ENCODE data around the gene PEDS1. TPM values are rescaled to one million over a fixed set of nuclear protein-coding genes. Genes with fewer than 3 reads are reported as not detected.

Gene PEDS1
- total RNA-seq, 1 experiment from 2014 or later: 67.7 TPM

DNA sequence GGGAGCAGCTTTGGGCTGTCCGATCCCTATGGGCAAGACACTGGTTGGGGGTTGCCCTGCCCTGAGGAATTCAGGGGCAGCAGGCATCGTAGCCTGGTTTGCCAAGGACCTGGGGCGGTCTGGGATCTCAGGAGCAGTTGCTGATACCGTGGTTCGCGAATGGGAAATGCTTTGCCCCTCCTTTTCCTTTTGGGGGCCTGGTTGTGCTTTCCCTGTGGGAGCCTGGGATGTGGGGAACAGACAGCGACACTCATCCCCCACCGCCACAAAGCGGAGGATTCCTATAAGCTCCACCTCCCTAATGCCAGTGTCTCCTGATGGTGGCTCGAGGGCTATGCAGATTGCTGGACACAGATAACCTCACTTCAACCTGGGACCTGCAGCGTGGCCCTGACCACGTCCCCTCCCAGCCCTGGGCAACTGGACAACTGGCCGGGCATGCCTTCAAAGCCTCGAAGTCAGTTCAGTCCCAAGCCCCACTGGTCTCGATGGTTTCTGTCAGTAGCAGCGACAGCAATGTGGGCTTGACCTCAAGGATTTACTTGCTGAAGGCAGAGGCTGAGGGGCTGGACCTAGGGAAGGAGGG, 40.4 kb upstream of the PEDS1 start:
- H3K27me3 ChIP-seq: no peaks in the 10 kb centered on the region
- H3K27ac ChIP-seq: no peak overlapping the region
- no peak for DNase-seq
- no peaks in the 10 kb centered on the region for H3K9me3 ChIP-seq (replicated peaks)
- H3K36me3 ChIP-seq: no peaks in the 10 kb centered on the region
- peaks cover 5% of the 10 kb centered on the region; the same call in 1 of the 2 replicates for H3K4me1 ChIP-seq
- no peak overlapping the region for H3K4me3 ChIP-seq

DNA sequence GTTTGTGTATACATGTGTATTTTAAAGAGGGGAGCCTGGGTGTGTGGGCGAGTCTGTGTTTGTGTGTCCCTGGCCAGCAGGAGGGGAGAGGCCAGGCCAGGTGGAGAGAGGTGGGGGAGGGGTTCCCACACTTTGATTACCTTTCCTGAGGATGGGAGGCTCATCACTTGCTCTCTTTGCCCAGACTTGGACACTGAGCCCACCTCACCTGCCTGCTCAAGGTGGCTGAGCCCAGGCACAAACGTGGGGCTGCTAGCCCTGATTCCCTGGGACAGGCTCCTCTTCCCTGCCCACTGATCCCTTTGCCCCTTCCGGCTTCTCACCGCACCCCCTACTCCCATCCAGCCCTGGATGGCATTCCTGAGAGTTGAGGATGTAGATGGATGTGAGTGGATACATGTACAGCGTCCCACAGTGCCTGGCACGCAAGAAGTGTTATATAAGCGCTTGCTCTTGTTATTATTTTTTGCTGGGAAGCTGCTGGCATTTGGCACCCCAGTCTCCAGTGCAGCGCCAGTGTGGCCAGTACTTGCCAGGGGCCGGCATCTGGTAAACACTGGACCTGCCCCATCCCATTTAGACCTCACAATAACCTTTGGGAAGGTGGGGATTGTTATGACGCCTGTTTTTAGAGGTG, 39.8 kb upstream of the PEDS1 start:
- H3K4me1 ChIP-seq: peaks cover 5% of the 10 kb centered on the region; the same call in 1 of the 2 replicates
- no peaks in the 10 kb centered on the region for H3K36me3 ChIP-seq
- no peaks in the 10 kb centered on the region for H3K27me3 ChIP-seq
- DNase-seq: no peak
- H3K9me3 ChIP-seq (replicated peaks): no peaks in the 10 kb centered on the region
- peak overlapping the region; percentile 56; the same call in 1 of the 2 replicates for H3K27ac ChIP-seq
- peak overlapping the region; percentile 66 for H3K4me3 ChIP-seq

DNA sequence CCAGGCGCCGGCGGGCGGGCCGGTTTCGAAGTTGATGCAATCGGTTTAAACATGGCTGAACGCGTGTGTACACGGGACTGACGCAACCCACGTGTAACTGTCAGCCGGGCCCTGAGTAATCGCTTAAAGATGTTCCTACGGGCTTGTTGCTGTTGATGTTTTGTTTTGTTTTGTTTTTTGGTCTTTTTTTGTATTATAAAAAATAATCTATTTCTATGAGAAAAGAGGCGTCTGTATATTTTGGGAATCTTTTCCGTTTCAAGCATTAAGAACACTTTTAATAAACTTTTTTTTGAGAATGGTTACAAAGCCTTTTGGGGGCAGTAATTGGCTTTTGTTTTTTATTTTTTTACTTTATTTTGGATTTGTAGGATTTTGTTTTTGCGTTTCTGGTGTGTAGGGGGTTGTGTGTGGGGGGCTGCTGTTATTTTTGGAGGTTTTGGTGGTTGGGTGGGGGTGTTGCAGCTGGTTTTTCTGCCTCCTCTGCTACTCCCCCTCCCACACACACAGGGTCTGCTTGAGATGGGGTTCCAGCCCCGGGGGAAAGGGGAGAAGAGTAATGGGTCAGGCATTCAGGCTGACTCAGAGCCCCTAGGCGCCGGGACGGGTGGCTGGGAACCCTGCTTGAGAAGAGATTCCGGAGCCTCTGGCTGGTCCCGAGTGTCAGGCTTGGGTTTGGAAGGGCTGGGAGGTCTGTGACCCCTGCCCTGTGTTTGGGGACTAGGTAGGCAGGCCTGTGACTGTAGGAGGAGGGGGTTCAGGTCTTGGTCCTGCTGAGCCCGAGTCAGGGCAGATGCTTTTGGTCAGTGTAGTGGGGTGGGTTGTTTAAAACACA, 39.1 kb upstream of the PEDS1 start:
- Histone ChIP-seq H3K9me3 (replicated peaks) (no peaks in the 10 kb centered on the region), H3K27me3 (no peaks in the 10 kb centered on the region), H3K4me1 (peaks cover 5% of the 10 kb centered on the region; the same call in 1 of the 2 replicates), H3K27ac (peak overlapping the region; percentile 56), H3K4me3 (peak overlapping the region; percentile 66), H3K36me3 (no peaks in the 10 kb centered on the region)
- DNase-seq: peak; percentile 89 to 92

DNA sequence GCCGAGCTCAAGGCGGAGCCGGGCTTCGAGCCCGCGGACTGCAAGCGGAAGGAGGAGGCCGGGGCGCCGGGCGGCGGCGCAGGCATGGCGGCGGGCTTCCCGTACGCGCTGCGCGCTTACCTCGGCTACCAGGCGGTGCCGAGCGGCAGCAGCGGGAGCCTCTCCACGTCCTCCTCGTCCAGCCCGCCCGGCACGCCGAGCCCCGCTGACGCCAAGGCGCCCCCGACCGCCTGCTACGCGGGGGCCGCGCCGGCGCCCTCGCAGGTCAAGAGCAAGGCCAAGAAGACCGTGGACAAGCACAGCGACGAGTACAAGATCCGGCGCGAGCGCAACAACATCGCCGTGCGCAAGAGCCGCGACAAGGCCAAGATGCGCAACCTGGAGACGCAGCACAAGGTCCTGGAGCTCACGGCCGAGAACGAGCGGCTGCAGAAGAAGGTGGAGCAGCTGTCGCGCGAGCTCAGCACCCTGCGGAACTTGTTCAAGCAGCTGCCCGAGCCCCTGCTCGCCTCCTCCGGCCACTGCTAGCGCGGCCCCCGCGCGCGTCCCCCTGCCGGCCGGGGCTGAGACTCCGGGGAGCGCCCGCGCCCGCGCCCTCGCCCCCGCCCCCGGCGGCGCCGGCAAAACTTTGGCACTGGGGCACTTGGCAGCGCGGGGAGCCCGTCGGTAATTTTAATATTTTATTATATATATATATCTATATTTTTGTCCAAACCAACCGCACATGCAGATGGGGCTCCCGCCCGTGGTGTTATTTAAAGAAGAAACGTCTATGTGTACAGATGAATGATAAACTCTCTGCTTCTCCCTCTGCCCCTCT, 38.2 kb upstream of the PEDS1 start:
- peak overlapping the region; percentile 56 for H3K27ac ChIP-seq

DNA sequence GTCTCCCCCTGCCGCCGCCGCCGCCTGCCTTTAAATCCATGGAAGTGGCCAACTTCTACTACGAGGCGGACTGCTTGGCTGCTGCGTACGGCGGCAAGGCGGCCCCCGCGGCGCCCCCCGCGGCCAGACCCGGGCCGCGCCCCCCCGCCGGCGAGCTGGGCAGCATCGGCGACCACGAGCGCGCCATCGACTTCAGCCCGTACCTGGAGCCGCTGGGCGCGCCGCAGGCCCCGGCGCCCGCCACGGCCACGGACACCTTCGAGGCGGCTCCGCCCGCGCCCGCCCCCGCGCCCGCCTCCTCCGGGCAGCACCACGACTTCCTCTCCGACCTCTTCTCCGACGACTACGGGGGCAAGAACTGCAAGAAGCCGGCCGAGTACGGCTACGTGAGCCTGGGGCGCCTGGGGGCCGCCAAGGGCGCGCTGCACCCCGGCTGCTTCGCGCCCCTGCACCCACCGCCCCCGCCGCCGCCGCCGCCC, 37.6 kb upstream of the PEDS1 start:
- peaks cover 5% of the 10 kb centered on the region; the same call in 1 of the 2 replicates for H3K4me1 ChIP-seq
- H3K9me3 ChIP-seq (replicated peaks): no peaks in the 10 kb centered on the region
- DNase-seq: peak; percentile 59 to 83
- H3K27ac ChIP-seq: no peak overlapping the region
- no peaks in the 10 kb centered on the region for H3K36me3 ChIP-seq
- peak overlapping the region; percentile 66 for H3K4me3 ChIP-seq
- H3K27me3 ChIP-seq: no peaks in the 10 kb centered on the region

More for the DNA sequence above, 38.2 kb upstream of the PEDS1 start:
- peak; percentile 94 to 95 for DNase-seq
- no peaks in the 10 kb centered on the region for H3K9me3 ChIP-seq (replicated peaks)
- no peaks in the 10 kb centered on the region for H3K27me3 ChIP-seq
- H3K4me3 ChIP-seq: peak overlapping the region; percentile 66
- H3K4me1 ChIP-seq: peaks cover 5% of the 10 kb centered on the region; the same call in 1 of the 2 replicates
- H3K36me3 ChIP-seq: no peaks in the 10 kb centered on the region

DNA sequence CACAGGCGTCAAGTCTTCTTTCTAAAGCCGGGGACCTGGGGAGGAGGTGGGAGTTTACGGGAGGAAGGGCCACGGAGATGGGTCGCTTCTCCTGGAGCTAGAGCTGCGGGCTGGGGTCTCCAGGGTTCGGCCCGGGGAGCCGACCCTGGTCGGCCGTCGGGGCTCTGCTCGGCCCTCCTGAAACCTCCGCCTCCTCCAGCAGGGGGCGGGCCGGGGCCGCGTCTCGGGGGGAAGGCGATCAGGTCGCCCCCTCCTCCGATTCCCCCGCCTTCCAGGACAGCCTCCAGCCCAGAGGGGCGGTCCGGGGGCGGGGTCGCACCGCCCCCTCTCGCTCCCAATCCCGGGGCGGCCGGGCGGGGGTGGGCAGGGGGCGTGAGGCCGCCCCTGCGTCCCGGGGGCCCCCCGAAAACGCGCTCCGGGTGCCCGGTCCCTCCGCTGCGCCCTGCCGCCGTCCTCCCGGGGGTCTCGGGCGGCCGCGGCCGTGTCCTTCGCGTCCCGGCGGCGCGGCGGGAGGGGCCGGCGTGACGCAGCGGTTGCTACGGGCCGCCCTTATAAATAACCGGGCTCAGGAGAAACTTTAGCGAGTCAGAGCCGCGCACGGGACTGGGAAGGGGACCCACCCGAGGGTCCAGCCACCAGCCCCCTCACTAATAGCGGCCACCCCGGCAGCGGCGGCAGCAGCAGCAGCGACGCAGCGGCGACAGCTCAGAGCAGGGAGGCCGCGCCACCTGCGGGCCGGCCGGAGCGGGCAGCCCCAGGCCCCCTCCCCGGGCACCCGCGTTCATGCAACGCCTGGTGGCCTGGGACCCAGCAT, 36.9 kb upstream of the PEDS1 start, which contains the start of gene CEBPB:
Gene CEBPB (plus strand): TSS at position 580 of the 814 bp plus-strand sequence. CDS start 204 bp downstream, at position 784.
- Histone ChIP-seq H3K27ac (peak within 1 kb of the TSS; percentile 56), H3K36me3 (no peaks in the 10 kb centered on the region), H3K4me3 (peak within 1 kb of the TSS; percentile 66), H3K27me3 (no peaks in the 10 kb centered on the region), H3K4me1 (peaks cover 5% of the 10 kb centered on the region; the same call in 1 of the 2 replicates), H3K9me3 (replicated peaks) (no peaks in the 10 kb centered on the region)
- peak; percentile 94 to 95 for DNase-seq

DNA sequence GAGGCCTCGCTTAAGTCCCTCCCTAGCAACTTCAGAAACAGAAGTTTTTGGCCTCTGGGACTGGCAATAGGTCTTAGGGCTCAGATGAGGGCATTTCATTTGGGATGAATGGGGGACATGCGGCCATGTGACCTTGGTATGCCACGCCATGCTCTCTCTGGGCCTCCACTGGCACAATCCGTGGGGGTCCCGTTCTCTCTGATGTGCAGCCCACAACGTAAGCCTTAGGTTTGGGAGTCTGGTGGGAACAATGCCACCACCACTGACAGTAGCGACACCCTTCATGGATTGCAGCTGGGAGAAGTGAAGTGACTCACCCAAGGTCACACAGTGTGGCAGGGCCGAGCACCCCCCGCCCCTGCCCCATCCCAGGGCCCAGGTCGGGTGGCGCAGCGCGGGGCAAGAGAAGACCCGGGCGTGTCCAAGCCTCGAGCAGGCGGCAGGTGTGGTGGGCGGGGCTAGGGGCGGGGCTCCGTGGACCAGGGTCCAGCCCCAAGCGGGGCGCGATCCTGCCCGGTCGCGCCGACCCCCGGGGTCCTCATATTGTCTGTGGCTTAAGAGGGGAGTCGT, 36.2 kb upstream of the PEDS1 start:
- Histone ChIP-seq H3K9me3 (replicated peaks) (no peaks in the 10 kb centered on the region), H3K4me3 (peak overlapping the region; percentile 66), H3K27me3 (0 out of 2 replicates have a peak, but pooled peaks cover 2% of the 10 kb centered on the region), H3K36me3 (no peaks in the 10 kb centered on the region), H3K27ac (no peak overlapping the region), H3K4me1 (peaks cover 5% of the 10 kb centered on the region; the same call in 1 of the 2 replicates)
- DNase-seq: peak in 1 of 2 experiments; percentile 43

DNA sequence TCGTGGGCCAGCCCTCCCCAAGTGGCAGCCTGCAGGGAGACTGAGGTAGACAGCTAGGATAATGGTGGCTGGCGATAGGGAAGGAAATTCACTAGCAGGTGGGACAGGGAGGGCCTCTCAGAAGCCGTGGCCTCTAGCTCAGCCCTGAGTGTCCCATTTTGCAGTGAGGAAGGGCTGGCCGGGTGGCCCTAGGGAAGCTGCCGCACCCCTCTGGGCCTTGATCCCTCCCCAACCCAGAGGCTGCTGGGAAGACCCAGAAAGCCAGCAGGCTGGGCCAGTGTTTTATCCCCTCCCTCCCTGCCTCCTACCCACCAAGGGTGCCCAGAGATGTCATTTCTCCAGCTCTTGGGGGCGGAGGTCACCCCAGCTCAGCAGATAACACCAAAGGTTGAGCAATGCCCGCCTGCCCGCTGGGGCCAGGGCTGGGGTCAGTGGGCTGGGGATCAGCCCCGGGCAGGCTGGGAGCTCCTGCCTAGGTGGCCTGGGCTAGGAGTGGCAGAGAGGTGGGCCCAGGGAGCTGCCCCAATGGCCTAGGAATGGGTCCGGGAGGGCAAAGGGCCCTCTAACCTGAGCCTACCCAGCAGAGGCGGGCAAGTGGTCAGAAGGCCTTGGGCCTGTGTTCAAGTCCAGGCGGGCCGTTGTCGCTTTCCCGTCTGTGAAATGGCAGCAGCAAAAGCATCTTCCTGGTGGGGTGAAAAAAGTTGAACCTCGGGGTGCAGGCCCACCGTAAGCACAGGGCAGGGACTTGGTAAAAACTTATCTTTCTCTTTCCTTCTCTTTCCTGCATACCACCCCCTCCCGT, 35.6 kb upstream of the PEDS1 start:
- Histone ChIP-seq H3K4me3 (no peak overlapping the region), H3K36me3 (no peaks in the 10 kb centered on the region), H3K4me1 (peaks cover 5% of the 10 kb centered on the region; the same call in 1 of the 2 replicates), H3K9me3 (replicated peaks) (no peaks in the 10 kb centered on the region), H3K27ac (no peak overlapping the region), H3K27me3 (0 out of 2 replicates have a peak, but pooled peaks cover 4% of the 10 kb centered on the region)
- DNase-seq: no peak

DNA sequence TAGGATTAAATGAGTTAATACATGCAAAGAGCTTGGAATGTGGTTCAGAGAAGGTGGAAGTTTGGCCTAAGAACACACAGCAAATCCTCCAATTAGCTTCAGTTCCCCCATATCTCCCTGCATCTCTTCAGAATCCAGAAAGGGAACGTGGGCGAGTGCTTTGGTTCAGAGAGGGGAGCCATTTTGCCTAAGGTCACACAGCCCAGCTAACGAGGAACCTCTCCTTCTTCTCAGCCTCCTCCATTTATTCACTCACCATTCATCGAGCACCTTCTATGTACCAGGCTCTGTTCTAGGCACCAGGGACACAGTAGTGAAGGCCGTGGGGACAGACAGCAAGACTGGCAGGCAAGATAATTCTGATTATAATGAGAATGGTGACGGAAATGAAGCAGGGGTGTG, 34.8 kb upstream of the PEDS1 start:
- Histone ChIP-seq H3K36me3 (no peaks in the 10 kb centered on the region), H3K4me3 (no peak overlapping the region)

DNA sequence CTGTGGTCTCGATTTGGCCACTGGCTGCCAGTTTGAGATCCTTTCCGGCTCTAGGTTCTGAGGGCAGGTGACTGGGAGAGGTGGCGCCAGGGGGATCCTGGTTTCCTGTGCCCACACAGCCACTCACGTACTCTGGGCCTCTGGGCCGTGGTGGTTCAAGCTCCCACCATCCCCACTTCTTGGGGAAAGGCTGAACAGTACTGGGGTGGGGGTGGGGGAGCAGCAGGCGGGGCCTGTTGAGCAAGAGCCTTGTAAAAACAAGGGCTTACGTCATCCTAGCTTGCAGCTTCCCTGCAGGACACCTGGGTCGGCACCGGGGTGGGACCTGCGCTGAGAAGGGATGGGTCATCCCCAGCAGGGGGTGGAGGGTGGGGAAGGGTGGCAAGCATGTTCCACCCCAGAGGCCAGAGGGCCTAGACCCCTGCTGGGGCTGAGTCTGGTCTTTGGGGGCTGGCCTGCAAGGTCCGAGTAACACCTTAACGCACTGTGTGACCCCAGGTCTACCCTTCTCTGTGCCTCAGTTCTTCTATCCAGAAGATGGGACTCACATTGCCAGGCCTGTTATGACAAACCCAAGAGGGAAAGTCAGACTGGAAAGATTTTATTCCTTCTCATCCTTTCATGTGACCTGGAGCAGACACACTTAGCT, 34.0 kb upstream of the PEDS1 start:
- H3K27ac ChIP-seq: no peak overlapping the region
- no peak overlapping the region for H3K4me3 ChIP-seq
- DNase-seq: no peak

More for the DNA sequence above, 34.8 kb upstream of the PEDS1 start:
- H3K27ac ChIP-seq: no peak overlapping the region
- no peak for DNase-seq
- peaks cover 5% of the 10 kb centered on the region; the same call in 1 of the 2 replicates for H3K4me1 ChIP-seq
- no peaks in the 10 kb centered on the region for H3K9me3 ChIP-seq (replicated peaks)
- H3K27me3 ChIP-seq: 0 out of 2 replicates have a peak, but pooled peaks cover 4% of the 10 kb centered on the region

DNA sequence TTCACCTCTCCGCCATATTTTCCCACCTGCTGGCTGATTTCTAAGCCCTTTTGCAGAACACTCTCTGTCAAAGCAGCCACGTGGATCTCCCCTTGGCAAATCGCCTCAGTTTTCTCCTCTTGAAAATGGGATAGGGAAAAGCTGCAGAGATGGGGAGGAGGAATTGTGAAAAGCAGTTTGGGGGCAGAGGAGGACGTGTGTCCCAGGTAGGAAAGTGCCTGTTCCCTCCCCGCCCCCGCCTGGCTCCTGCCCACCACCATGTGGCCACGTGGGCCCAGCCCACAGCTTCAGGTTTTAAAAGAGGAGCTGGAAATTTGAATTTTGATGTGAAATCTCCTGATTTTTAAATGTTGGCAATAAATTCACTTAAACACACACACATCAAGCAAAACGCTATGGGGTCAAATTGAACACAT, 33.5 kb upstream of the PEDS1 start:
- H3K9me3 ChIP-seq (replicated peaks): no peaks in the 10 kb centered on the region; the same call in 1 of the 2 replicates
- H3K4me3 ChIP-seq: no peak overlapping the region
- DNase-seq: no peak
- H3K27ac ChIP-seq: no peak overlapping the region
- peaks cover 12% of the 10 kb centered on the region; the same call in 1 of the 2 replicates for H3K27me3 ChIP-seq
- no peaks in the 10 kb centered on the region for H3K4me1 ChIP-seq
- no peaks in the 10 kb centered on the region for H3K36me3 ChIP-seq

More for the DNA sequence above, 34.0 kb upstream of the PEDS1 start:
- Histone ChIP-seq H3K9me3 (replicated peaks) (no peaks in the 10 kb centered on the region), H3K36me3 (no peaks in the 10 kb centered on the region), H3K4me1 (no peaks in the 10 kb centered on the region), H3K27me3 (peaks cover 8% of the 10 kb centered on the region; the same call in 1 of the 2 replicates)
